Stimulated activated CD4-positive, alpha-beta T cell treated with anti-CD3 and anti-CD28 coated beads, Interleukin-4, amount 100 ng/mL, for 4 hours (primary cell): ENCODE data around the gene RGS13.

ENCODE experiments used
- DNase-seq, 2 experiments: peaks; one replicate each; pipeline ENCODE4 v3.0.0-alpha.2; 2020

The RGS13 gene

GRCh38 chr1:192627901-192628300 is 8.0 kb upstream of the RGS13 start:
- no peak for DNase-seq

DNA sequence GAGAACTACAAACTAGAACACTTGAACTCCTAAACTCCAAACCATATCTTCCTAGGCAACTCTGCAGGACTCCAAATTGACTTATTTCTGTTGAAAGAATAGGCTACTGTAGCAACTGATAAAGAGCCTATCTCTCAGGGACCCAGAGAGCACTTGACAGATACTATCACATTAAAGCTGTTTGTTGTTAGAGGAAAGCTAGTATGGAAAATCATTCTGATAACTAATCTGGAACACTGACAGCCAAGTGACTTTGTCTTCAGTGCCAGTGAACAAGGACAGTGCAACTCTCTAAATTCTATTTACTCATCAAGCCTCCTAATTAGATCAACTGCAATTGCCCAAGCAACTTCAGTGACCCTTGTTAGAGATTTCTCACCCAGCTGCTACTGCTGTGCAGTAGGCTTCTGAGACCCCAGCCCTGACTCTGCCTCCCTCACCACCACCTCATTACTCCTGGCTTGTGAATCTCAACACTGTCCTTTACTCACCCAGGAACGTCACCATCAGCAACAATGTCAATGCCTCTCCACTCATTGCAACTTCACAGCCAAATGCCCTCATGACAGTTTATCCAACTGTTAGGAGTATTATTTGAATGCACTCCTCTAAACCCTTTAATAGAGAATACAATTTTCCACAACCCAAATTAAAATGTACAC is 7.4 kb upstream of the RGS13 start:
- DNase-seq = no peak

GRCh38 chr1:192629612-192630011 is 6.3 kb upstream of the RGS13 start:
- DNase-seq = no peak

- no peak for DNase-seq
Observed at GRCh38 chr1:192630521-192631287, 5.2 kb upstream of the RGS13 start.

- DNase-seq = no peak
Observed at GRCh38 chr1:192631749-192632148, 4.2 kb upstream of the RGS13 start.

GRCh38 chr1:192632188-192632587 is 3.8 kb upstream of the RGS13 start:
- no peak for DNase-seq

- no peak for DNase-seq
Observed at GRCh38 chr1:192632641-192633532, 3.1 kb upstream of the RGS13 start.

DNA sequence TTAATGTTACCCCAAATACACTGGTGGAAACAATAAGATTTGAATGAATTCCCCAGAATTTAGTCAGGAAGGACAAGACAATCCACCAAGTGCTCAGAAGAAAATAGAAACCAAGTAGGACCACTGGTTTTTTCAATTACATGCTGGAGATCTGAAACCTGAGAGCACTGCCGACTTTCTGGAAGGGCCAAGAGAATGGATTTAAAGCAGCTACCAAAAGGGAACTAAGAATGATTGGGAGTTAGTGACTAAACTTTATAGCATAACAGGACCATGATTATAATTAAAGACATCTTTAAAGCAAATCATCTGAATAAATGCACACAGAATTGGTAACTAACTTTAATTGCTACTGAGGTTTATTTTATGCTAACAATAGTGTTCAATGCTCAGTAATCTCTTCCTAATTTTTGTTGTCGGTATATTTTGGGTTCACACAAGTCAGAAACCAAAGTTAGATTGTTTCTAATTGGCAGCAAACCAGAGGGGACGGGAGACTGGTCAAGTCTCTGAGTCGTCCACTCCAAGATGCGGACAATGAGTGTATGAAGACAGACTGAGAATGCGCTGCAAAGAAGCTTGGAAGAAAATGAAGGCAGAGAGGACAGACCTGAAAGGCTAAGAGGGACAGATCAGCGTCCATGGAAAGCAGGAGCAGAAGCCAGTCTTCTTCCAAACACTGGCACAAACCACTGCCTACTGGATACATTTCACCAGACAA is 2.3 kb upstream of the RGS13 start:
- DNase-seq = no peak

DNA sequence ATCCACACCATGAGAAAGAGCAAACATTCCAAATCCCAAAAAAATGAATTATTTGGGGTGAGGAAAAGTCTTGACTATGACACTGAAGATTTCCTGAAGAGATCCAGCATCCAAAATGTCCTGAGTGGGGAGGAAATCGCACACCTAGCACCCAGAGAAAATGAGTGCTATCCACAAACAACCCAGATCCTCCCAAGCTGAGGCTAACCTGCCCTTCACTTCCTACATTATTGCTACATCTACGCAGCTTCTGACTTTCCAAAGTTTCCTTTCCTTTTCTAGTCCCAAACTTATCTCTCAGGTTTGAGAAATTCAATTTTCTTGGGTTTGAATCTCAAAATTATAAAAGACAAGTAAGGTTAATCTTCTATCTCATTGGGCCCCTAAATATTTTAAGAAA is 906 bp upstream of the RGS13 start:
- DNase-seq = no peak

DNA sequence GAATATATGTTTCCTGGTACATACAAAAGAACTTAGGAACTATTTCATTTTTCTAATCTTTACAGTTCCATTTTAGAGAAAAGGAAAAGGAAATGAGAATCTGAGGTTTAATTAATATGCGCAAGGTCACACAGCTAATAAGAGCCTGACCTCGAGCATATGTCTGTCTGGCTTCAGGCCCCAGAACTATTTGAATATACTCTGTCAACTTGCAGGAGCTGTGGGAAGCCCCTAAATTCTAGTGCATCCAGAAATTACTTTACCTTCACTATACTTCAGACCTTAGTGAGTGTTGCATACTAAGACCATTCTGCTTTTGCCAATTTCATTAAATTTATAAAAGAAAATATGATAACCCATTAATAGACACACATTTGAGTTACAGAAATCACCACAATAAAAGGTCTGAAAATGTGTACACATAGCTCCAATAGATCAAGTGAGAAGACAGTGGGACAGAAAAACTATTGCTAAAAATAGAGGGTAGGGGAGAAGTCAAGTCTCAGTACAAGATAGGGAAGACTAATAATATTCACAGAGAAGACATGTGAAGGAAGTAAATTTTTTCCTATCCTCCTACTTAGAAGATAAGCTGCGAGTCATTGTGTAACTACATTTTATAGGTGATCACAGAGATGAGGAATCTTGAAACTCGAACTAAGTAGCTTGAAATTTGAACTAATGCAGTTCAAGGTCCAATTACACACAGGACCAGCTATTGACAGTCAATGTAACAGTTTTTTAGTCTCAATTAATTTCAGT is 3.8 kb downstream of the RGS13 start:
- no peak for DNase-seq

GRCh38 chr1:192652159-192652558 is 16.2 kb downstream of the RGS13 start:
- no peak for DNase-seq

- no peak for DNase-seq
Observed at GRCh38 chr1:192654120-192654519, 18.2 kb downstream of the RGS13 start.

GRCh38 chr1:192654591-192655251 is 18.8 kb downstream of the RGS13 start:
- DNase-seq = no peak

GRCh38 chr1:192657760-192658159 is 21.8 kb downstream of the RGS13 start:
- no peak for DNase-seq

DNA sequence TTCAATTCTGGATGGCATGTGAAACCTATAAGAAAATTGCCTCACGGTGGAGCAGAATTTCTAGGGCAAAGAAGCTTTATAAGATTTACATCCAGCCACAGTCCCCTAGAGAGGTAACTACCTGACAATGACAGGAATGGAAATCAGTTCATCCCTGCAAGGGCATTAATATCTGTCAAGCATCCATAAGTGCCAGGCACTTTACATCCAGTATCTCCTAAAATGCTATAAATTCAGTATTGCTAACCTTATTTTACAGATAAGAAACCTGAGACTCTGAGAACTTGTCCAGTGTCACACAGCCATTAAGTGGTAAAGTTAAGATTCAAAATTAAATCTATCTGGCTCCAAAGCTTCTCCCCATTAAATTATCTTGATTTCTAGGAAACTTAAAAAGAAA is 22.3 kb downstream of the RGS13 start:
- DNase-seq = no peak

GRCh38 chr1:192660613-192661012 is 24.7 kb downstream of the RGS13 start:
- no peak for DNase-seq

GRCh38 chr1:192668409-192668983 is 32.5 kb downstream of the RGS13 start:
- DNase-seq = no peak

DNA sequence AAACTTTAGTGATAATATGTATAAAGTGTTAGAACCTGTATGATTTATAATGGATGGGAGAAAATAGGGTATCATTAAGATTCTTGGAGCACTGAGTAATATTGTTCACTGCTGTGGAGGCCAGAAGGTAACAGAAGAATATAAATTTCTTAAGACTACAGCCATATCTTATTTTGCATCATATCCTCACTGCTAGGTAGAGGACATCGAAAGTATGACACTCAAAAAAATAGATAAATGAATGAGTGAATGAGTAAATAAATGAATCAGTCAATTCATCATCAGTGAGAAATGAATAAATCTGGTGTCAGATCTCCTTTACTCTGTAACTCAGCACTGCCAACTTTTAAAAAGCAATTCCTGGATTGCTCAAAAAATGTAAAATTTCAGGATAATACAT is 33.2 kb downstream of the RGS13 start:
- DNase-seq = no peak

DNA sequence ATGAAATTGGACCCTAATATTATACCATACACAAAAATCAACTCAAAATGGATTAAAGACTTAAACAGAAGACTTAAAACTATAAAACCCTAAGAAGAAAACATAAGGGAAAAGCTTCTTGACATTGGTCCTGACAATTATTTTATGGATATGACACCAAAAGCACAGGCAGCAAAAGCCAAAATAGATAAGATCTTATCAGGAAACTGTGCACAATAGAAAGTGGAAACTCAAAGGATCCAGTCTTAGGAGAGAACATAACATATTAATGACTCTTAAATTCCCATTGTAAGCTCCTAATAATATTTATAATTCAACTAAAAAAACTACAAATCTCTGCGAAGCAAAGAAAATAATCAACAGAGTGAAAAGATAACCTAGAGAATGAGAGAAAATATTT is 39.8 kb downstream of the RGS13 start:
- no peak for DNase-seq

DNA sequence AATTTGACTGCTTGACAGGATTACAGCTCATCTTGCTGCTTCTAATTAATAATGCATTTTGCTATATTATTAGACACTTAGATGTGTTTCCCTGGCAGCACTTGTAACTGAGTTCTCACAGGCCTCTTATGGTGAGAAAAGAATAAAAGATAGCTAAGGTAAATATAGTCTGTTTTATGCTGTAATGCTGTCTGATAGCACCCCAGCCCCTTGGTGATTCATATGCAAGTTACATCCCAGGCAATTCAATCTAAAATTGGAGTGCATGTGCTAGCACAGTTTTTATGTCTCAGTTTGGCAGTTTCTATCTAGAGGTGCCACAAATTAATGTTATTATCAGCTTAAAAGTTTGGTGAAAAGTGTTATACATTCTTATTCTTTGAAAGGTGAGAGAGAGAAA is 42.2 kb downstream of the RGS13 start:
- DNase-seq = no peak

DNA sequence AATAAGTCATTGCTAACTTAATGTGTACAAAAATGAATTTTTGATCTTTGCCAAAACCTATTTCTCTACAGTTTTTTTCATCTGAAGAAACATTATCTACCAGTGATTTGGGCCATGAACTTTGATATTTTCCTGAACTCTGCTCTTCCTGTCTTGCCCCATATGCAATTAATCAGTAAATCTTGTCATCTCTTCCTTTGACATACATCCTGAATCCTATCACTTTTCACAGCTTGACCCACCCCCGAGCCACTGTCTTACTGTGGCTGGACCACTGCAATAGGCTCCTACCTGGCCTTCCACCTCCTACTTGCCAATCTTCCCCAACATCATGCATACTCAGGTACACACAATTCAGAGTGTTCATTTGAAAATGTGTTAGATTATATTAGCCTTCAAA is 46.4 kb downstream of the RGS13 start:
- no peak for DNase-seq
